H9 (cell line): ENCODE measurements around the gene COQ10B. TPM values are rescaled to one million over a fixed set of nuclear protein-coding genes. Genes with fewer than 3 reads are reported as not detected.

ENCODE experiments used
- DNase-seq: peaks from one replicate; pipeline ENCODE4 v3.0.0-alpha.2; 2017
- H2AFZ ChIP-seq: one replicate; pipeline ENCODE4 v1.6.1; 2013; ENCODE audit warnings: mild to moderate bottlenecking, low read length, control low read depth, moderate library complexity
- H2AK5ac ChIP-seq: 2 replicates; pipeline ENCODE4 v1.6.1; 2013; ENCODE audit warnings: low read length, control low read depth, mixed read lengths; ENCODE audit not compliant: insufficient read length
- H2BK120ac ChIP-seq: one replicate; pipeline ENCODE4 v1.6.1; 2013; ENCODE audit warnings: low read depth, mild to moderate bottlenecking, low read length, control low read depth, inconsistent platforms; ENCODE audit not compliant: poor library complexity, severe bottlenecking
- H2BK12ac ChIP-seq: 2 replicates; pipeline ENCODE4 v1.6.1; 2013; ENCODE audit warnings: low read length, control low read depth, mixed read lengths, low read depth; ENCODE audit not compliant: insufficient read length
- H2BK15ac ChIP-seq: 2 replicates; pipeline ENCODE4 v1.6.1; 2013; ENCODE audit warnings: low read depth, low read length, control low read depth
- H2BK20ac ChIP-seq: one replicate; pipeline ENCODE4 v1.6.1; 2013; ENCODE audit warnings: low read depth, mild to moderate bottlenecking, low read length, control low read depth, inconsistent platforms; ENCODE audit not compliant: poor library complexity, severe bottlenecking
- H2BK5ac ChIP-seq: 2 replicates; pipeline ENCODE4 v1.6.1; 2013; ENCODE audit warnings: low read length, control low read depth, mixed read lengths; ENCODE audit not compliant: insufficient read length
- H3K14ac ChIP-seq: 2 replicates; pipeline ENCODE4 v1.6.1; 2013; ENCODE audit warnings: low read length, control low read depth; ENCODE audit not compliant: insufficient read depth
- H3K18ac ChIP-seq: 2 replicates; pipeline ENCODE4 v1.6.1; 2013; ENCODE audit warnings: low read depth, mild to moderate bottlenecking, mixed read lengths, low read length, control low read depth; ENCODE audit not compliant: insufficient read length
- H3K23ac ChIP-seq: 2 replicates; pipeline ENCODE4 v1.6.1; 2013; ENCODE audit warnings: low read length, control low read depth, mixed read lengths, low read depth; ENCODE audit not compliant: insufficient read length
- H3K23me2 ChIP-seq: 2 replicates; pipeline ENCODE4 v1.6.1; 2013; ENCODE audit warnings: low read depth, mild to moderate bottlenecking, mixed read lengths, low read length, control low read depth; ENCODE audit not compliant: insufficient read length, poor library complexity, severe bottlenecking
- H3K27ac ChIP-seq: 2 replicates; pipeline ENCODE4 v1.5.1; 2013; ENCODE audit warnings: low read length, control low read depth, mixed read lengths, low read depth; ENCODE audit not compliant: insufficient read length
- H3K27me3 ChIP-seq: 2 replicates; pipeline ENCODE4 v1.6.1; 2013; ENCODE audit warnings: low read length, control low read depth, inconsistent platforms; ENCODE audit not compliant: insufficient read depth
- H3K4ac ChIP-seq: 2 replicates; pipeline ENCODE4 v1.6.1; 2013; ENCODE audit warnings: low read depth, mild to moderate bottlenecking, control low read depth, inconsistent platforms, low read length, moderate library complexity
- H3K4me1 ChIP-seq: 2 replicates; pipeline ENCODE4 v1.6.1; 2013; ENCODE audit warnings: low read length, control low read depth, inconsistent platforms; ENCODE audit not compliant: insufficient read depth
- H3K4me2 ChIP-seq: 2 replicates; pipeline ENCODE4 v1.6.1; 2013; ENCODE audit warnings: low read length, control low read depth, mixed read lengths; ENCODE audit not compliant: insufficient read length, insufficient read depth
- H3K56ac ChIP-seq: 2 replicates; pipeline ENCODE4 v1.6.1; 2013; ENCODE audit warnings: low read depth, mild to moderate bottlenecking, mixed read lengths, low read length, control low read depth; ENCODE audit not compliant: insufficient read length
- H3K79me1 ChIP-seq: 2 replicates; pipeline ENCODE4 v1.6.1; 2013; ENCODE audit warnings: low read depth, mild to moderate bottlenecking, moderate library complexity, low read length, control low read depth, inconsistent platforms; ENCODE audit not compliant: insufficient read depth, poor library complexity, severe bottlenecking
- H3K79me2 ChIP-seq: 2 replicates; pipeline ENCODE4 v1.6.1; 2013; ENCODE audit warnings: low read length, control low read depth, inconsistent platforms; ENCODE audit not compliant: insufficient read depth
- H3K9ac ChIP-seq: 2 replicates; pipeline ENCODE4 v1.6.1; 2013; ENCODE audit warnings: low read length, control low read depth, mixed read lengths; ENCODE audit not compliant: insufficient read length; ENCODE audit errors: extremely low read depth
- H3K9me3 ChIP-seq: one replicate; pipeline ENCODE4 v1.6.1; 2013; ENCODE audit warnings: low read depth, low read length, inconsistent platforms; ENCODE audit not compliant: control insufficient read depth
- H3T11ph ChIP-seq: one replicate; pipeline ENCODE4 v1.6.1; 2013; ENCODE audit warnings: mild to moderate bottlenecking, low read length, control low read depth, inconsistent platforms
- H4K20me1 ChIP-seq: one replicate; pipeline ENCODE4 v1.6.1; 2013; ENCODE audit not compliant: control insufficient read depth, insufficient read length, insufficient read depth
- H4K5ac ChIP-seq: 2 replicates; pipeline ENCODE4 v1.6.1; 2013; ENCODE audit warnings: low read depth, mild to moderate bottlenecking, mixed read lengths, low read length, control low read depth; ENCODE audit not compliant: insufficient read length
- H4K8ac ChIP-seq: replicated peaks from 2 replicates; pipeline ENCODE4 v1.6.1; 2013; ENCODE audit warnings: low read length, control low read depth, mixed read lengths, low read depth; ENCODE audit not compliant: insufficient read length
- H4K91ac ChIP-seq: 2 replicates; pipeline ENCODE4 v1.6.1; 2013; ENCODE audit warnings: low read depth, mild to moderate bottlenecking, moderate library complexity, mixed read lengths, low read length, control low read depth; ENCODE audit not compliant: insufficient read length
- H3K27ac Mint-ChIP-seq, 3 experiments: 2 replicates in 2 of 3; 3 replicates in 1 of 3; pipeline ENCODE4 v1.8.0; 2020 to 2021; ENCODE audit warnings: mixed read lengths in 3 of 3, mild to moderate bottlenecking in 1 of 3, moderate library complexity in 1 of 3
- H3K27me3 Mint-ChIP-seq: 2 replicates; pipeline ENCODE4 v1.8.0; 2021; ENCODE audit warnings: low read depth, mild to moderate bottlenecking, moderate library complexity, mixed read lengths
- H3K36me3 Mint-ChIP-seq, 3 experiments: 2 replicates in 2 of 3; 3 replicates in 1 of 3; pipeline ENCODE4 v1.8.0; 2020 to 2021; ENCODE audit warnings: low read depth in 3 of 3, mixed read lengths in 3 of 3; ENCODE audit not compliant: insufficient read depth in 1 of 3
- H3K4me1 Mint-ChIP-seq, 2 experiments: 2 replicates each; pipeline ENCODE4 v1.8.0; 2020; ENCODE audit warnings: mixed read lengths in 2 of 2
- H3K4me3 Mint-ChIP-seq, 2 experiments: 2 replicates in 1 of 2; 3 replicates in 1 of 2; pipeline ENCODE4 v1.8.0; 2020 to 2021; ENCODE audit warnings: mild to moderate bottlenecking in 2 of 2, mixed read lengths in 2 of 2, moderate library complexity in 1 of 2
- H3K9me3 Mint-ChIP-seq, 2 experiments: 2 replicates in 1 of 2; 3 replicates in 1 of 2; pipeline ENCODE4 v1.8.0; 2020; ENCODE audit warnings: mild to moderate bottlenecking in 2 of 2, mixed read lengths in 2 of 2, moderate library complexity in 1 of 2
- CTCF ChIP-seq: fragments of 200-600 bp; sonication (generic); conservative IDR thresholded peaks from 3 replicates; pipeline ENCODE4 v1.8.0; 2021; ENCODE audit warnings: antibody characterized with exemption, mild to moderate bottlenecking
- total RNA-seq: library from RNA; stranded (reverse); gene quantifications from 2 replicates; pipeline ENCODE4 v1.2.1, GENCODE V29; 2021

The COQ10B gene
- total RNA-seq, 1 experiment from 2014 or later: 16.2 TPM

- no peak overlapping the region for H3K18ac ChIP-seq
- no peak overlapping the region for H2AK5ac ChIP-seq
- H3K14ac ChIP-seq: no peak overlapping the region
- Mint-ChIP-seq H3K4me3 (no peak overlapping the region), H3K27me3 (no peaks in the 10 kb centered on the region), H3K36me3 (no peaks in the 10 kb centered on the region), H3K9me3 (no peaks in the 10 kb centered on the region), H3K27ac (peak overlapping the region in 1 of 3 experiments; percentile 31; a peak in 1 of 7 replicates), H3K4me1 (no peaks in the 10 kb centered on the region)
- no peaks in the 10 kb centered on the region for H4K20me1 ChIP-seq
- no peak overlapping the region for H2BK120ac ChIP-seq
- no peak overlapping the region for H3K4me2 ChIP-seq
- DNase-seq: no peak
- H3K79me2 ChIP-seq: no peaks in the 10 kb centered on the region
- H3K23ac ChIP-seq: no peak overlapping the region
- H2BK12ac ChIP-seq: no peak overlapping the region
- no peak overlapping the region for H2AFZ ChIP-seq
- no peak overlapping the region for H3K4ac ChIP-seq
- no peak overlapping the region for H4K8ac ChIP-seq
- no peak overlapping the region for H4K91ac ChIP-seq
- no peaks in the 10 kb centered on the region for H3K79me1 ChIP-seq
- H3K27ac ChIP-seq: no peak overlapping the region
- no peaks in the 10 kb centered on the region for H3K23me2 ChIP-seq
- H2BK5ac ChIP-seq: no peak overlapping the region
- no peak overlapping the region for H3K56ac ChIP-seq
- TF ChIP-seq CTCF: no peak
- no peak overlapping the region for H2BK15ac ChIP-seq
- no peak overlapping the region for H3T11ph ChIP-seq
- H3K9me3 ChIP-seq: no peaks in the 10 kb centered on the region
- H3K27me3 ChIP-seq: no peaks in the 10 kb centered on the region
- H3K9ac ChIP-seq: no peak overlapping the region
- H2BK20ac ChIP-seq: no peak overlapping the region
- H3K4me1 ChIP-seq: no peaks in the 10 kb centered on the region
- H4K5ac ChIP-seq: no peak overlapping the region
These were observed 6.5 kb upstream of the COQ10B start for GRCh38 chr2:197446844-197447243.
